ENCODE data around the gene AFF3. TPM values are rescaled to one million over a fixed set of nuclear protein-coding genes. Genes with fewer than 3 reads are reported as not detected.

Gene AFF3
- total and polyA plus RNA-seq, 2 of the 13 experiments (the other 11 are each of a cell fraction or from before 2014, with no cell fraction given) = not detected

DNA sequence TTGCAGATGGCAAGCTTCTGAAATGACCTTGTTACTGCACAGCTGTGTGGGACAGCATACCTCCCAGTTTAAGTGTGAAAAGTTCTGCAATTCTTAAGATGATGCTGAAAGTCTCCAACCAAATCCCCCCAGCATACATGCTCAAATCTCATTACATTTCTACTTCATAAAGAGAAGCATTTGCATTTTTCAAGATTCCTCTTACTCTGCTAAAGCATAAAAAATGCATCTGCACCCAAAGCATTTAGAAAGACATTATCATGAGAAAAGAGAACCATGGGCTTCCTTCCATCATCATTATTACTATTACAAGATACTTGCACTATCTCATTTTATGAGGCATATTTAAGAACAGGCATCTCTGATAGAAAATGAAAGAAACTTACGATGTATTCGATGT, 415.7 kb downstream of the AFF3 start (continued):
- TF ChIP-seq, protein P1, sequence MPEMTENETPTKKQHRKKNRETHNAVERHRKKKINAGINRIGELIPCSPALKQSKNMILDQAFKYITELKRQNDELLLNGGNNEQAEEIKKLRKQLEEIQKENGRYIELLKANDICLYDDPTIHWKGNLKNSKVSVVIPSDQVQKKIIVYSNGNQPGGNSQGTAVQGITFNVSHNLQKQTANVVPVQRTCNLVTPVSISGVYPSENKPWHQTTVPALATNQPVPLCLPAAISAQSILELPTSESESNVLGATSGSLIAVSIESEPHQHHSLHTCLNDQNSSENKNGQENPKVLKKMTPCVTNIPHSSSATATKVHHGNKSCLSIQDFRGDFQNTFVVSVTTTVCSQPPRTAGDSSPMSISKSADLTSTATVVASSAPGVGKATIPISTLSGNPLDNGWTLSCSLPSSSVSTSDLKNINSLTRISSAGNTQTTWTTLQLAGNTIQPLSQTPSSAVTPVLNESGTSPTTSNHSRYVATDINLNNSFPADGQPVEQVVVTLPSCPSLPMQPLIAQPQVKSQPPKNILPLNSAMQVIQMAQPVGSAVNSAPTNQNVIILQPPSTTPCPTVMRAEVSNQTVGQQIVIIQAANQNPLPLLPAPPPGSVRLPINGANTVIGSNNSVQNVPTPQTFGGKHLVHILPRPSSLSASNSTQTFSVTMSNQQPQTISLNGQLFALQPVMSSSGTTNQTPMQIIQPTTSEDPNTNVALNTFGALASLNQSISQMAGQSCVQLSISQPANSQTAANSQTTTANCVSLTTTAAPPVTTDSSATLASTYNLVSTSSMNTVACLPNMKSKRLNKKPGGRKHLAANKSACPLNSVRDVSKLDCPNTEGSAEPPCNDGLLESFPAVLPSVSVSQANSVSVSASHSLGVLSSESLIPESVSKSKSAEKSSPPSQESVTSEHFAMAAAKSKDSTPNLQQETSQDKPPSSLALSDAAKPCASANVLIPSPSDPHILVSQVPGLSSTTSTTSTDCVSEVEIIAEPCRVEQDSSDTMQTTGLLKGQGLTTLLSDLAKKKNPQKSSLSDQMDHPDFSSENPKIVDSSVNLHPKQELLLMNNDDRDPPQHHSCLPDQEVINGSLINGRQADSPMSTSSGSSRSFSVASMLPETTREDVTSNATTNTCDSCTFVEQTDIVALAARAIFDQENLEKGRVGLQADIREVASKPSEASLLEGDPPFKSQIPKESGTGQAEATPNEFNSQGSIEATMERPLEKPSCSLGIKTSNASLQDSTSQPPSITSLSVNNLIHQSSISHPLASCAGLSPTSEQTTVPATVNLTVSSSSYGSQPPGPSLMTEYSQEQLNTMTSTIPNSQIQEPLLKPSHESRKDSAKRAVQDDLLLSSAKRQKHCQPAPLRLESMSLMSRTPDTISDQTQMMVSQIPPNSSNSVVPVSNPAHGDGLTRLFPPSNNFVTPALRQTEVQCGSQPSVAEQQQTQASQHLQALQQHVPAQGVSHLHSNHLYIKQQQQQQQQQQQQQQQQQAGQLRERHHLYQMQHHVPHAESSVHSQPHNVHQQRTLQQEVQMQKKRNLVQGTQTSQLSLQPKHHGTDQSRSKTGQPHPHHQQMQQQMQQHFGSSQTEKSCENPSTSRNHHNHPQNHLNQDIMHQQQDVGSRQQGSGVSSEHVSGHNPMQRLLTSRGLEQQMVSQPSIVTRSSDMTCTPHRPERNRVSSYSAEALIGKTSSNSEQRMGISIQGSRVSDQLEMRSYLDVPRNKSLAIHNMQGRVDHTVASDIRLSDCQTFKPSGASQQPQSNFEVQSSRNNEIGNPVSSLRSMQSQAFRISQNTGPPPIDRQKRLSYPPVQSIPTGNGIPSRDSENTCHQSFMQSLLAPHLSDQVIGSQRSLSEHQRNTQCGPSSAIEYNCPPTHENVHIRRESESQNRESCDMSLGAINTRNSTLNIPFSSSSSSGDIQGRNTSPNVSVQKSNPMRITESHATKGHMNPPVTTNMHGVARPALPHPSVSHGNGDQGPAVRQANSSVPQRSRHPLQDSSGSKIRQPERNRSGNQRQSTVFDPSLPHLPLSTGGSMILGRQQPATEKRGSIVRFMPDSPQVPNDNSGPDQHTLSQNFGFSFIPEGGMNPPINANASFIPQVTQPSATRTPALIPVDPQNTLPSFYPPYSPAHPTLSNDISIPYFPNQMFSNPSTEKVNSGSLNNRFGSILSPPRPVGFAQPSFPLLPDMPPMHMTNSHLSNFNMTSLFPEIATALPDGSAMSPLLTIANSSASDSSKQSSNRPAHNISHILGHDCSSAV (CRISPR knock-in tag; IDR thresholded peaks at IDR 0.05; ENCODE audit: borderline replicate concordance) = no peak
- TF ChIP-seq IRF2 (CRISPR knock-in tag; IDR thresholded peaks at IDR 0.05) (no peak), SP2 (CRISPR knock-in tag; IDR thresholded peaks at IDR 0.05) (no peak)

- intact Hi-C loops (cut with micrococcal nuclease; ENCODE audit: unreplicated experiment) (loop anchor here (1.0 kb wide), 1 partner anchor 517 kb away; no protein-coding TSS in a partner anchor), in situ Hi-C loops (cut with HindIII; ENCODE audit: extremely low pct_ligation_motif_present, low pct_unique_long_range_greater_than_20kb) (loop anchor here (10.0 kb wide), 1 partner anchor 519 kb away; no protein-coding TSS in a partner anchor)
- no peak for ATAC-seq
- H2AFZ ChIP-seq (ENCODE audit: low read length) = no peak overlapping the region
- no peak for TF ChIP-seq CENPT (CRISPR knock-in tag; IDR thresholded peaks at IDR 0.05; ENCODE audit: low read depth)
- TF ChIP-seq STAG1 (CRISPR knock-in tag; IDR thresholded peaks at IDR 0.05) = peak; percentile 44
- no peak overlapping the region for H3K27ac ChIP-seq (ENCODE audit: extremely low read length, insufficient read depth, low read length)
- POLR2A ChIA-PET = no interaction called here
- no peak overlapping the region for H3K9ac ChIP-seq (ENCODE audit: insufficient read depth, low read depth, low read length)
- CTCF ChIA-PET (ENCODE audit: low intra/inter-chr PET ratio, low total read pairs) = interaction anchor here (1.6 kb wide), 1 partner anchor 517 kb away, joined by 8 read pairs; no protein-coding TSS in a partner anchor
- H3K4me1 ChIP-seq (ENCODE audit: insufficient read depth, low read length) = no peaks in the 10 kb centered on the region
- H3K4me3 ChIP-seq (replicated peaks in 1 of 3; ENCODE audit: insufficient read depth in 1 of 3, low read depth in 2 of 3, low read length in 3 of 3) = no peak overlapping the region
- no peaks in the 10 kb centered on the region for H4K20me1 ChIP-seq (ENCODE audit: insufficient read depth, low read length)
- no peak overlapping the region for H3K4me2 ChIP-seq (ENCODE audit: low read depth, low read length)
- H3K36me3 ChIP-seq (replicated peaks in 1 of 2; ENCODE audit: control insufficient read depth in 1 of 2, insufficient read depth in 2 of 2, low read length in 2 of 2) = no peaks in the 10 kb centered on the region
- H3K27me3 ChIP-seq (ENCODE audit: control insufficient read depth in 1 of 2, insufficient read depth in 2 of 2, low read length in 2 of 2) = no peaks in the 10 kb centered on the region
- no peak for FAIRE-seq
- no peaks in the 10 kb centered on the region for H3K9me3 ChIP-seq (ENCODE audit: low read length)
- no peaks in the 10 kb centered on the region for H3K79me2 ChIP-seq (ENCODE audit: insufficient read depth, low read length)
- DNase-seq (ENCODE audit: low spot score) = no peak
- no TSS peak for BruUV-seq (replicated peaks)
These were observed 416.6 kb downstream of the AFF3 start for GRCh38 chr2:99725820-99726219.

All from HepG2 (cell line).